ENCODE results near the gene PDE6C.
"Not testable (repeated sequence)": the region's sequence is repeated elsewhere in the genome, so short reads cannot be mapped to it uniquely, and the experiment has no call there.

PDE6C gene

DNA sequence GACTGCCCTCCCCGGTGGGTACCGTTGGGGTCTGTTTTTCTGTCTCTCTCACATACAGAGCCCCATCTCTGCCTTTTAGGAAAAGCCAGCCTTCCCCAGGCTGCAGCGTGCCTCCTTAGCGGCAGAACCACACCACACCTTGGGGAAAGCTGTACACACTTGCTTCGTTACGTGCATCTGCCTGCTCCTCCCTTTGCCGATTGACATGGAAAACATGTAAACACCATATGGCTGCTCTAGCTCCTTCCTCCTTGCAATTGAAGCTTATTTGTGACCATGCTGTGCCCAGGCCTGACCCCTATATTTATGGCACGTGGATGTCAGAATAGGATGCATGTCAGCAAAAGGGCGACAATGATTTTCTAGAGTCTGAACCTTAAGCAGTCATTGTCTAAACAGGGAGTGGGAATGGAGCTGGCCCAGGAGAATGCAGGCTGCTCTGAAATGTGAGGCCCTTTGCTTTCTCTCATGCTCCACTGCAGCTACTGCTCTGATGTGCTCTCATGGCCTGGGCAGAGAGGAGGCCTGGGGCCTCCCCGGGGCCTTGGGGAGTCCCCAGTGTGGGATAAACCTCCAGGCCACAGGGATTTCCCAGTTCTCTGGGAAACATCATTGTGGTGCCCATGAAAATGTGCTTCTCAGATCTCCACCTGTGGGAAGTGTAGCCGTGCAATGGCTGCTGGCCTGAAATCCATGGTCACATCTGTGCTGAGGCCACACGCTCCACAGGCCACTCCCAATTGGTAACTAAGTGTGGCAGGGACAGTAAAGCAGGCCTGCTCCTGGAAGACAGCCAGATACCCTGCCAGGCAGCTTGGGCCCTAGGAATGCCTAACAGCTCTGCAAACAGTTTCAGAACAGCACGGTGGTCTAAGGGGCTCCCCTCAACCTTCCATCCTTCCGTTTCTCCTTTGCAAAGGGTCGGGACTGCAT, 18.6 kb downstream of the PDE6C start:
- DNase-seq (ENCODE audit: low spot score): no peak

DNA sequence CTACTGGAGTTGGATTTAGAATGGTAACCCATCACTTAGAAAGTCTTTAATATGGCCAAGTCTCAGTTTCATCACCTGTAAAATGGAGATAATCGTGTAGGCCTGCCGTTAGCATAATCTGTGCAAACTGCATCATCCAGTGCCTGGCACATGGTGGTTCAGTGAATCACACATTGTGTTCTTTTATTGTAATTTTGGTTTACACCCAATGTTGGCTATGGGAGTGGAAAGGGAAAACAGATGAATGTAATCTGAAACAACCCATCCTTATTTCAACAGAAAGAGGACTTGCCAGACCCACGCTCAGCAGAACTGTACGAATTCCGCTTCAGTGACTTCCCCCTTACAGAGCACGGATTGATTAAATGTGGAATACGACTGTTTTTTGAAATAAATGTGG, 27.5 kb downstream of the PDE6C start:
- no peak for DNase-seq (ENCODE audit: low spot score)

GRCh38 chr10:93652857-93653256, 40.5 kb downstream of the PDE6C start:
- DNase-seq (ENCODE audit: low spot score): no peak

- no peak for DNase-seq (ENCODE audit: low spot score)
Measured at GRCh38 chr10:93654201-93654600, 41.9 kb downstream of the PDE6C start.

DNA sequence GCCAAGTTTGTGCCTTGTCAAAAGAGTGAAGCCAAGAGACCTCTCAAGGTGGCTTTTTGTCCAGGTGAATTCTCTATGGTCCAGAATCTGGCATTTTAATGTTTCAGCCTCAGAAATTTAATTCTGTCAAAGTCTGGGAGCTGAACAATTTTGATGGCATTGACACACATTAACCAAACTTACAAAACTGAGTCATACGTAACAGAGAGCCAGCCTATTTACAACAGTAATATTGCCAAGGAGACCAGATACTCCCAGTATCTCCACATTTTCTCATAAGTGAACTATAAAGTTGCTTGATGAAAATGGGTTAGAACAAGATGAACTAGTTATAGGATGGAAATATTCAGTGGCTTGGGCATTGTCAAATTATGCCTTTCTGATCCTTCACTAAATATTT, 43.8 kb downstream of the PDE6C start:
- no peak for DNase-seq (ENCODE audit: low spot score)

- DNase-seq (ENCODE audit: low spot score): no peak
Measured at GRCh38 chr10:93657757-93658156, 45.4 kb downstream of the PDE6C start.

GRCh38 chr10:93666030-93666429, 53.7 kb downstream of the PDE6C start:
- no peak for DNase-seq (ENCODE audit: low spot score)

DNA sequence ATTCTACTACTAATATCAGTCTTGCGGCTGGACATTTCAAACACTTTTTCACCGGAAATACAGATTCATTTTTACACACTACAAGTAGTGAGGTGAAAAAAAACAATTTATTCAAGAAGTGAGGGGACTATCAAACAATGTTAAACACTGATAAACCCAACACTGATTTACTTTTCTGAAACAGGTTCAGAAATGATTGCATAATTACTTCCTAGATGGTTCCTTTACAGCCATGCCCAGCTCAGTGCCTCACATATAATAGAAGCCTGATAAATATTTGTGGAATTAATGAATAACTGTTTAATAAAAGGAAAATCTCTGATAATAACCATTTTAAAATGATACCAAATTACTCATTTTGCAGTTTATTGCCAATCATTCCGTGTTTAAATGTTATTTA, 55.5 kb downstream of the PDE6C start:
- no peak for DNase-seq (ENCODE audit: low spot score)

DNA sequence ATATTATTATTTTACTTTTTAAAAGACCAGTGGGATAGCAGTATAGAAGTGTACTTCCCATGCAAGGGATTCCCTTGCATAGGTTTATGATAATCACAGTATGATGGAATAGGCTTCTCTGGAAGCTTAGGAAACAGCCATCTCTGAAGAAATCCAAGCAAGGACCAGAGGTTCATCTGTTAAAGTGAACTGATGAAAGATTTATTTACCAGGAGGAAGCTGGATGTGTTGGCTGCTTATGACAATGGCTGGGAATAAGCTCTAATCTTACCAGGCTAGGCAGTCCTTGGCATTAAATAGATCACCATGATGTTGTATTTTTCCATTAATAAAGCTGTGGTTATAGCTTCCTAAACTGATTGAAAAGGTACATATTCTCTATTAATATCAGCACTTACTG, 58.0 kb downstream of the PDE6C start:
- no peak for DNase-seq (ENCODE audit: low spot score)

DNA sequence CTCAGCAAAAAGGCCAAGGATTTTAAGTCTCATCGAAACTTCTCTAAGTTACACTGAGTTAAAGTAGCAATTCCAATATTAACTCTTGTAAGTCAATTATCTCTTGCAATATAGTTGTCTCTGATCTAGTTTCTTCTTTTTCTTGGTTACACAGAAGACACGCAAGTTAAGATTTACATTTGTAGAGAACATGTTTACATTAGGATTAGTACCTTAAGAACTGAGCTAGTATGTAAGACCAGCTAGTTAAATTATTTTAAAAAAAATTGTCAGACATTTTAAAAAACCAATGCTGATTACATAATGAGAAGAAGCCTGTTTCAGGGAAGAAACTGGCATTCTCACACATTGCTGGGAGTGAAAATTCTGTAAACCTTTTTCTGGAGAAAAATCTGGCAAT, 58.7 kb downstream of the PDE6C start:
- DNase-seq (ENCODE audit: low spot score): no peak

- no peak for DNase-seq (ENCODE audit: low spot score)
Measured at GRCh38 chr10:93672022-93672678, 59.8 kb downstream of the PDE6C start.

DNA sequence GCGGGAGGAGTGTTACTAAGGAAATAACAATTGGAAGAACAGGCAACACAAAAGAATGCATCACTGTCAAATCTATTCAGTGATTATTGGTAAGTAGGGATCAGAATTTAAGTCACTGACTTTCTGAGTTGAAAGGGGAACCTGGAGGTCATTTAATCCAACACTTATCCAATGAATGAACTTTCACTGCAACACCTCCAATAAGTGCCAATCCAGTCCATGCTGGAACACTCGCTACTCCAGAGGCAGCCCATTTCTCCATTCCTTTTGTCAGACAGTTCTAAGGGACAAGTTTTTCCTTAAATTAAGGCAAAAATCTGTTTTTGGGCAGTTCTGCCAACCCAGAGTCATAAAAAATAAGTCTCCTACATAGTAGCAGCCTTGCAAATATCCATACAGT, 60.6 kb downstream of the PDE6C start:
- DNase-seq (ENCODE audit: low spot score): no peak

- DNase-seq (ENCODE audit: low spot score): no peak
Measured at GRCh38 chr10:93673791-93674190, 61.5 kb downstream of the PDE6C start.

- no peak for DNase-seq (ENCODE audit: low spot score)
Measured at GRCh38 chr10:93678386-93678785, 66.0 kb downstream of the PDE6C start.

GRCh38 chr10:93678805-93679587, 66.7 kb downstream of the PDE6C start:
- DNase-seq (ENCODE audit: low spot score): no peak

DNA sequence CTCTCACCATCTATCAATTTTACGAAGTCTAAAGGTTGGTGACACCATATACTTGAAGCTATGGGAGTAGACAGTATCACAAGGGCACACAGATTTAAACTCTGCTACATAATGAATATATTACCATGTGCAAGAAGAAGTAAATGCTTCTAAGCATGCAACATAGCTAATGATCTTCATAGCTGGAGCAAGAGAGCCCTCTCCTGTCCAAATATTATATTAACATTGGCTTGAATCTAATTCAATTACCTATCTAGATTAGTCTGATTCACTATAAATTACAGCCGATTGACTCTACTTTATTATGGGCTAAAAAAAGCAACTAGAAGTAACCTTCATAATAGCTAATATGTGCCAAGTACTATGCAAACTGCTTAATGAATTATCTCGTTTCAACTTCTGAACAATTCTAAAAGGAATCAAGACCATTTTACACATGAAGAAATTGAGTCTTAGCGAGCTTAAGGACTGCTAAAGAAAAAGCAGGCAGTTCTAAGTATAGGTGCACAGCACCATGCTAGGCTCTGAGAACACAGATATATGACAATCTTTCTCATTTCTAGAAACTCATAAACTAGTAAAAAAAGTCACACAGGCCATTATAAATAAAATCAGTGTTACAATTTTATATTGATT, 68.2 kb downstream of the PDE6C start:
- DNase-seq (ENCODE audit: low spot score): no peak

GRCh38 chr10:93687737-93688136, 75.4 kb downstream of the PDE6C start:
- no peak for DNase-seq (ENCODE audit: low spot score)

- DNase-seq (ENCODE audit: low spot score): no peak
Measured at GRCh38 chr10:93695740-93696139, 83.4 kb downstream of the PDE6C start.

- DNase-seq (ENCODE audit: low spot score): not testable (repeated sequence)
Measured at GRCh38 chr10:93696582-93696981, 84.2 kb downstream of the PDE6C start.

GRCh38 chr10:93697207-93697606, 84.9 kb downstream of the PDE6C start:
- DNase-seq (ENCODE audit: low spot score): no peak

DNA sequence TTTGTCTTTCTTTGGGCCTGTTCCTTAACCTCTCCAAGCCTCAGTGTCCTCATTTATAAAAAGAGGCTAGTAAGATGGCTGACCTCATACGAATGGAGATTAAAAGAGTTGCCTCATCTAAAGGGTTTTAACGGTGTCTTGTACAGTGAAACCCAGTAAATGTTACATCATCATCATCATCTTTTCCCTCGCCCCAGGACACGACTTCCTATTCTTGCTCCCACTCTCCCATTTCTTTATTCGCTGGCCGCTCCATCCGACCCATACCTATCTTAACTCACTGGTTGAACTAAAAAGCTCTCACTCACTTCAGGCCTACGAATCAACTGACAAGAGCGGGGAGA, 89.5 kb downstream of the PDE6C start:
- DNase-seq (ENCODE audit: low spot score): no peak

Data from HuH-7 (cell line).